ENCODE data around the gene GPLD1.
A peak's percentile ranks its signal among the peaks of the same experiment; 100 is the strongest.

GPLD1 gene

GRCh38 chr6:24440897-24441598, 48.3 kb downstream of the GPLD1 start:
- Histone ChIP-seq H3K36me3 (ENCODE audit: insufficient read depth, low read length) (no peaks in the 10 kb centered on the region), H3K79me2 (ENCODE audit: control insufficient read depth, insufficient read depth, low read length, unreplicated experiment) (no peaks in the 10 kb centered on the region), H3K4me3 (ENCODE audit: low read depth, low read length) (no peak overlapping the region), H3K27me3 (ENCODE audit: insufficient read depth, low read length) (no peaks in the 10 kb centered on the region), H2AFZ (ENCODE audit: low read length, unreplicated experiment) (no peak overlapping the region), H3K27ac (ENCODE audit: low read depth, low read length) (no peak overlapping the region), H3K4me1 (ENCODE audit: control insufficient read depth, insufficient read depth, low read length, unreplicated experiment) (no peaks in the 10 kb centered on the region)

- H3K4me3 ChIP-seq (ENCODE audit: low read depth, low read length): no peak overlapping the region
- H2AFZ ChIP-seq (ENCODE audit: low read length, unreplicated experiment): no peak overlapping the region
- H3K4me1 ChIP-seq (ENCODE audit: control insufficient read depth, insufficient read depth, low read length, unreplicated experiment): no peaks in the 10 kb centered on the region
- H3K27me3 ChIP-seq (ENCODE audit: insufficient read depth, low read length): no peaks in the 10 kb centered on the region
- H3K79me2 ChIP-seq (ENCODE audit: control insufficient read depth, insufficient read depth, low read length, unreplicated experiment): no peaks in the 10 kb centered on the region
- H3K27ac ChIP-seq (ENCODE audit: low read depth, low read length): no peak overlapping the region
- H3K36me3 ChIP-seq (ENCODE audit: insufficient read depth, low read length): no peaks in the 10 kb centered on the region
Measured at GRCh38 chr6:24439858-24440539, 49.4 kb downstream of the GPLD1 start.

- Histone ChIP-seq H3K79me2 (ENCODE audit: control insufficient read depth, insufficient read depth, low read length, unreplicated experiment) (no peaks in the 10 kb centered on the region), H3K4me1 (ENCODE audit: control insufficient read depth, insufficient read depth, low read length, unreplicated experiment) (no peaks in the 10 kb centered on the region), H2AFZ (ENCODE audit: low read length, unreplicated experiment) (no peak overlapping the region), H3K27me3 (ENCODE audit: insufficient read depth, low read length) (no peaks in the 10 kb centered on the region), H3K36me3 (ENCODE audit: insufficient read depth, low read length) (no peaks in the 10 kb centered on the region), H3K27ac (ENCODE audit: low read depth, low read length) (no peak overlapping the region), H3K4me3 (ENCODE audit: low read depth, low read length) (no peak overlapping the region)
Measured at GRCh38 chr6:24436979-24437378, 52.4 kb downstream of the GPLD1 start.

- no peak overlapping the region for H3K27ac ChIP-seq (ENCODE audit: low read depth, low read length)
- no peaks in the 10 kb centered on the region for H3K36me3 ChIP-seq (ENCODE audit: insufficient read depth, low read length)
- peaks cover 13% of the 10 kb centered on the region for H3K4me1 ChIP-seq (ENCODE audit: control insufficient read depth, insufficient read depth, low read length, unreplicated experiment)
Measured at GRCh38 chr6:24432611-24433010, 56.8 kb downstream of the GPLD1 start.

GRCh38 chr6:24431045-24431451, 58.3 kb downstream of the GPLD1 start:
- Histone ChIP-seq H3K27me3 (ENCODE audit: insufficient read depth, low read length) (no peaks in the 10 kb centered on the region), H3K4me1 (ENCODE audit: control insufficient read depth, insufficient read depth, low read length, unreplicated experiment) (peaks cover 13% of the 10 kb centered on the region), H3K27ac (ENCODE audit: low read depth, low read length) (no peak overlapping the region), H3K36me3 (ENCODE audit: insufficient read depth, low read length) (no peaks in the 10 kb centered on the region), H3K4me3 (ENCODE audit: low read depth, low read length) (no peak overlapping the region), H2AFZ (ENCODE audit: low read length, unreplicated experiment) (no peak overlapping the region), H3K79me2 (ENCODE audit: control insufficient read depth, insufficient read depth, low read length, unreplicated experiment) (no peaks in the 10 kb centered on the region)

More at GRCh38 chr6:24432611-24433010, 56.8 kb downstream of the GPLD1 start:
- no peaks in the 10 kb centered on the region for H3K79me2 ChIP-seq (ENCODE audit: control insufficient read depth, insufficient read depth, low read length, unreplicated experiment)
- no peak overlapping the region for H2AFZ ChIP-seq (ENCODE audit: low read length, unreplicated experiment)
- no peak overlapping the region for H3K4me3 ChIP-seq (ENCODE audit: low read depth, low read length)
- no peaks in the 10 kb centered on the region for H3K27me3 ChIP-seq (ENCODE audit: insufficient read depth, low read length)

- Histone ChIP-seq H3K36me3 (ENCODE audit: insufficient read depth, low read length) (peaks cover 6% of the 10 kb centered on the region; the same call in 1 of the 2 replicates), H2AFZ (ENCODE audit: low read length, unreplicated experiment) (no peak overlapping the region), H3K4me3 (ENCODE audit: low read depth, low read length) (no peak overlapping the region), H3K79me2 (ENCODE audit: control insufficient read depth, insufficient read depth, low read length, unreplicated experiment) (no peaks in the 10 kb centered on the region), H3K27me3 (ENCODE audit: insufficient read depth, low read length) (no peaks in the 10 kb centered on the region), H3K27ac (ENCODE audit: low read depth, low read length) (no peak overlapping the region), H3K4me1 (ENCODE audit: control insufficient read depth, insufficient read depth, low read length, unreplicated experiment) (peaks cover 13% of the 10 kb centered on the region)
Measured at GRCh38 chr6:24430086-24430485, 59.3 kb downstream of the GPLD1 start.

- H3K27ac ChIP-seq (ENCODE audit: low read depth, low read length): no peak overlapping the region
- H3K4me1 ChIP-seq (ENCODE audit: control insufficient read depth, insufficient read depth, low read length, unreplicated experiment): peaks cover 13% of the 10 kb centered on the region
- no peak overlapping the region for H2AFZ ChIP-seq (ENCODE audit: low read length, unreplicated experiment)
Measured at GRCh38 chr6:24429146-24429545, 60.2 kb downstream of the GPLD1 start.

GRCh38 chr6:24428615-24429014, 60.8 kb downstream of the GPLD1 start:
- H3K27me3 ChIP-seq (ENCODE audit: insufficient read depth, low read length): no peaks in the 10 kb centered on the region
- no peak overlapping the region for H2AFZ ChIP-seq (ENCODE audit: low read length, unreplicated experiment)
- peak overlapping the region; percentile 32 for H3K27ac ChIP-seq (ENCODE audit: low read depth, low read length)
- peaks cover 13% of the 10 kb centered on the region for H3K4me1 ChIP-seq (ENCODE audit: control insufficient read depth, insufficient read depth, low read length, unreplicated experiment)
- peaks cover 15% of the 10 kb centered on the region; the same call in 1 of the 2 replicates for H3K36me3 ChIP-seq (ENCODE audit: insufficient read depth, low read length)
- no peak overlapping the region for H3K4me3 ChIP-seq (ENCODE audit: low read depth, low read length)
- H3K79me2 ChIP-seq (ENCODE audit: control insufficient read depth, insufficient read depth, low read length, unreplicated experiment): no peaks in the 10 kb centered on the region

More at GRCh38 chr6:24429146-24429545, 60.2 kb downstream of the GPLD1 start:
- Histone ChIP-seq H3K79me2 (ENCODE audit: control insufficient read depth, insufficient read depth, low read length, unreplicated experiment) (no peaks in the 10 kb centered on the region), H3K27me3 (ENCODE audit: insufficient read depth, low read length) (no peaks in the 10 kb centered on the region), H3K4me3 (ENCODE audit: low read depth, low read length) (no peak overlapping the region), H3K36me3 (ENCODE audit: insufficient read depth, low read length) (peaks cover 12% of the 10 kb centered on the region; the same call in 1 of the 2 replicates)

GRCh38 chr6:24426729-24427446, 62.5 kb downstream of the GPLD1 start:
- H2AFZ ChIP-seq (ENCODE audit: low read length, unreplicated experiment): no peak overlapping the region
- no peaks in the 10 kb centered on the region for H3K79me2 ChIP-seq (ENCODE audit: control insufficient read depth, insufficient read depth, low read length, unreplicated experiment)
- H3K36me3 ChIP-seq (ENCODE audit: insufficient read depth, low read length): peaks cover 26% of the 10 kb centered on the region; the same call in 1 of the 2 replicates
- no peak overlapping the region for H3K27ac ChIP-seq (ENCODE audit: low read depth, low read length)
- H3K27me3 ChIP-seq (ENCODE audit: insufficient read depth, low read length): no peaks in the 10 kb centered on the region
- H3K4me1 ChIP-seq (ENCODE audit: control insufficient read depth, insufficient read depth, low read length, unreplicated experiment): peaks cover 13% of the 10 kb centered on the region
- no peak overlapping the region for H3K4me3 ChIP-seq (ENCODE audit: low read depth, low read length)

- Histone ChIP-seq H3K4me3 (ENCODE audit: low read depth, low read length) (no peak overlapping the region), H3K79me2 (ENCODE audit: control insufficient read depth, insufficient read depth, low read length, unreplicated experiment) (no peaks in the 10 kb centered on the region), H3K4me1 (ENCODE audit: control insufficient read depth, insufficient read depth, low read length, unreplicated experiment) (peaks cover 13% of the 10 kb centered on the region), H2AFZ (ENCODE audit: low read length, unreplicated experiment) (no peak overlapping the region), H3K27ac (ENCODE audit: low read depth, low read length) (no peak overlapping the region), H3K36me3 (ENCODE audit: insufficient read depth, low read length) (peaks cover 37% of the 10 kb centered on the region), H3K27me3 (ENCODE audit: insufficient read depth, low read length) (no peaks in the 10 kb centered on the region)
Measured at GRCh38 chr6:24425091-24425490, 64.3 kb downstream of the GPLD1 start.
